HG02678 (cell line): ENCODE measurements around the gene SCT.

Experiments
- ATAC-seq: cut with Tn5 transposase; IDR thresholded peaks from one replicate; pipeline ENCODE4 v1.9.1; 2021; ENCODE audit warnings: mild to moderate bottlenecking, moderate library complexity; ENCODE audit not compliant: unreplicated experiment

Gene SCT

GRCh38 chr11:623349-623869 lies 3.6 kb downstream of the SCT start:
- ATAC-seq = no peak

GRCh38 chr11:621838-622237 lies 5.1 kb downstream of the SCT start:
- no peak for ATAC-seq

- ATAC-seq = no peak
Observed at GRCh38 chr11:620935-621814, 5.8 kb downstream of the SCT start.

GRCh38 chr11:620201-620600 lies 6.8 kb downstream of the SCT start:
- ATAC-seq = no peak

- ATAC-seq = no peak
Observed at GRCh38 chr11:619628-620050, 7.3 kb downstream of the SCT start.

- no peak for ATAC-seq
Observed at GRCh38 chr11:618856-619627, 7.9 kb downstream of the SCT start.

GRCh38 chr11:617912-618682 lies 8.9 kb downstream of the SCT start:
- no peak for ATAC-seq

- no peak for ATAC-seq
Observed at GRCh38 chr11:617199-617911, 9.6 kb downstream of the SCT start.

- no peak for ATAC-seq
Observed at GRCh38 chr11:616320-617198, 10.4 kb downstream of the SCT start.

- peak; percentile 77 for ATAC-seq
Observed at GRCh38 chr11:615504-616319, 11.3 kb downstream of the SCT start, which contains the start of gene IRF7. IRF7 (minus strand) TSS chr11:615950; CDS start chr11:615364, 586 bp downstream.

- no peak for ATAC-seq
Observed at GRCh38 chr11:614623-615503, 12.1 kb downstream of the SCT start.

- no peak for ATAC-seq
Observed at GRCh38 chr11:614021-614622, 12.9 kb downstream of the SCT start.

GRCh38 chr11:613369-613968 lies 13.5 kb downstream of the SCT start:
- no peak for ATAC-seq

GRCh38 chr11:612961-613300 lies 14.1 kb downstream of the SCT start:
- no peak for ATAC-seq

GRCh38 chr11:612201-612960 lies 14.6 kb downstream of the SCT start:
- no peak for ATAC-seq
